Measurements from ENCODE around the gene PPA2. TPM values are rescaled to one million over a fixed set of nuclear protein-coding genes. Genes with fewer than 3 reads are reported as not detected.

PPA2 gene
- total and polyA plus RNA-seq, 10 of the 15 experiments (the other 5 are each of a cell fraction or from before 2014, with no cell fraction given), result 93.8 to 293 (median 146) TPM

GRCh38 chr4:105327222-105327621 lies 146.6 kb downstream of the PPA2 start:
- ChIA-PET CTCF (interaction anchor here (0.5 kb wide), 2 partner anchors 31 to 76 kb away, joined by 3 to 4 read pairs; no protein-coding TSS in a partner anchor), SMC1A (ENCODE audit: uncharacterized antibody, unreplicated experiment) (no interaction called here), RAD21 (ENCODE audit: unreplicated experiment) (no interaction called here), POLR2A (no interaction called here)
- Histone ChIP-seq H3K79me2 (ENCODE audit: control insufficient read depth, insufficient read depth, low read length) (no peaks in the 10 kb centered on the region), H3K27me3 (replicated peaks in 1 of 2; ENCODE audit: control insufficient read depth in 2 of 2, insufficient read depth in 2 of 2, low read length in 1 of 2) (no peaks in the 10 kb centered on the region), H3K4me3 (no peak overlapping the region), H2AFZ (ENCODE audit: control insufficient read depth, low read depth, low read length) (no peak overlapping the region), H3K9ac (ENCODE audit: control insufficient read depth, insufficient read depth, low read length) (no peak overlapping the region), H3K9me3 (replicated peaks; ENCODE audit: control insufficient read depth, insufficient read depth, low read length) (no peaks in the 10 kb centered on the region), H4K20me1 (ENCODE audit: control insufficient read depth, insufficient read depth) (no peaks in the 10 kb centered on the region), H3K27ac (ENCODE audit: control insufficient read depth, insufficient read depth) (no peak overlapping the region), H3K4me2 (ENCODE audit: control insufficient read depth, insufficient read depth) (no peak overlapping the region), H3K36me3 (ENCODE audit: control insufficient read depth in 2 of 2, insufficient read depth in 2 of 2, low read length in 1 of 2) (no peaks in the 10 kb centered on the region), H3K4me1 (ENCODE audit: control insufficient read depth, insufficient read depth, low read length) (no peaks in the 10 kb centered on the region)
- no peak for DNase-seq (ENCODE audit: low read depth, low spot score)
- WGBS (ENCODE audit: insufficient coverage, insufficient replicate concordance, low lambda C conversion rate, missing lambda C conversion rate), result 17% methylated on average over 2 of the region's 2 CpGs
- BruUV-seq (replicated peaks), result no TSS peak
- in situ Hi-C loops (cut with MboI), result no loop called here
- no peak for TF ChIP-seq SMARCA5 (IDR thresholded peaks at IDR 0.05)
- intact Hi-C loops (cut with micrococcal nuclease; ENCODE audit: unreplicated experiment), result no loop called here
- ATAC-seq, result no peak
- FAIRE-seq, result no peak

Small RNA genes lying within 50 kb of the gene (small RNA-seq; reads per million reads assigned to genes)
- gene RNU6-553P, result not detected

Other genes starting within 250 kb of the PPA2 start
- gene ARHGEF38, start 78.6 kb upstream of the PPA2 start, total RNA-seq (2014; rRNA removed), result under 0.01 and 0.11 TPM in 2 replicates
- 0.05 TPM in 1 of 2 replicates, not detected in the other for gene ARHGEF38, start 78.6 kb upstream of the PPA2 start, total RNA-seq (2014; rRNA removed; fragmentation: Illumina TruSeq; extraction: Trizol)
- not detected in 2 replicates for gene ARHGEF38, start 78.6 kb upstream of the PPA2 start, total RNA-seq (2021)
- gene ARHGEF38, start 78.6 kb upstream of the PPA2 start, polyA plus RNA-seq (2011; rRNA removed), result 0.01 TPM in 2 replicates
- gene ARHGEF38, start 78.6 kb upstream of the PPA2 start, polyA plus RNA-seq (2014; fragmentation: Illumina TruSeq; extraction: Trizol), result 0.01 TPM in 1 of 2 replicates, not detected in the other
- under 1 TPM; 0.08 to 0.09 TPM for gene ARHGEF38, start 78.6 kb upstream of the PPA2 start, polyA plus RNA-seq (2014; fragmentation: Nextera tagmentation; extraction: Ambion mirVana)
- 0.04 and 0.09 TPM in 2 replicates for gene ARHGEF38, start 78.6 kb upstream of the PPA2 start, polyA plus RNA-seq (2014; rRNA removed)
- gene ARHGEF38, start 78.6 kb upstream of the PPA2 start, polyA plus RNA-seq (2016; fragmentation: Nextera tagmentation; extraction: Ambion mirVana), result 1 to 10 TPM in 1 of 2 experiments, under 1 TPM in 1; 0.48 to 1.1 TPM
- 29.6 and 30.5 TPM in 2 replicates for gene INTS12, start 234.6 kb upstream of the PPA2 start, total RNA-seq (2014; rRNA removed)
- 28.8 and 29.4 TPM in 2 replicates for gene INTS12, start 234.6 kb upstream of the PPA2 start, total RNA-seq (2014; rRNA removed; fragmentation: Illumina TruSeq; extraction: Trizol)
- 23.7 and 24.2 TPM in 2 replicates for gene INTS12, start 234.6 kb upstream of the PPA2 start, total RNA-seq (2021)
- 41.0 and 46.9 TPM in 2 replicates for gene INTS12, start 234.6 kb upstream of the PPA2 start, polyA plus RNA-seq (2011; rRNA removed)
- 52.4 and 55.8 TPM in 2 replicates for gene INTS12, start 234.6 kb upstream of the PPA2 start, polyA plus RNA-seq (2014; fragmentation: Illumina TruSeq; extraction: Trizol)
- 10 to 100 TPM; 40.4 to 43.9 TPM for gene INTS12, start 234.6 kb upstream of the PPA2 start, polyA plus RNA-seq (2014; fragmentation: Nextera tagmentation; extraction: Ambion mirVana)
- 28.3 and 34.9 TPM in 2 replicates for gene INTS12, start 234.6 kb upstream of the PPA2 start, polyA plus RNA-seq (2014; rRNA removed)
- gene INTS12, start 234.6 kb upstream of the PPA2 start, polyA plus RNA-seq (2016; fragmentation: Nextera tagmentation; extraction: Ambion mirVana), result 10 to 100 TPM; 34.2 to 39.6 TPM
- gene GSTCD, start 234.7 kb upstream of the PPA2 start, total RNA-seq (2014; rRNA removed), result 14.9 and 16.2 TPM in 2 replicates
- gene GSTCD, start 234.7 kb upstream of the PPA2 start, total RNA-seq (2014; rRNA removed; fragmentation: Illumina TruSeq; extraction: Trizol), result 18.6 and 19.5 TPM in 2 replicates
- 19.9 and 20.4 TPM in 2 replicates for gene GSTCD, start 234.7 kb upstream of the PPA2 start, total RNA-seq (2021)
- gene GSTCD, start 234.7 kb upstream of the PPA2 start, polyA plus RNA-seq (2011; rRNA removed), result 28.4 and 39.4 TPM in 2 replicates
- gene GSTCD, start 234.7 kb upstream of the PPA2 start, polyA plus RNA-seq (2014; fragmentation: Illumina TruSeq; extraction: Trizol), result 16.1 and 18.0 TPM in 2 replicates
- 1 to 10 TPM; 4.3 to 5.7 TPM for gene GSTCD, start 234.7 kb upstream of the PPA2 start, polyA plus RNA-seq (2014; fragmentation: Nextera tagmentation; extraction: Ambion mirVana)
- 10.6 and 12.0 TPM in 2 replicates for gene GSTCD, start 234.7 kb upstream of the PPA2 start, polyA plus RNA-seq (2014; rRNA removed)
- 10 to 100 TPM; 10.6 to 13.3 TPM for gene GSTCD, start 234.7 kb upstream of the PPA2 start, polyA plus RNA-seq (2016; fragmentation: Nextera tagmentation; extraction: Ambion mirVana)

All from GM12878 (cell line).